ENCODE data around the gene CDKAL1. TPM values are rescaled to one million over a fixed set of nuclear protein-coding genes. Genes with fewer than 3 reads are reported as not detected.

Gene CDKAL1
- polyA plus RNA-seq, 1 donor from 2014 or later = 29.2 TPM

- no peaks in the 10 kb centered on the region for H3K27me3 Mint-ChIP-seq
- peak overlapping the region in 1 of 3 donors; percentile 23 for H3K27ac Mint-ChIP-seq
- H3K9me3 Mint-ChIP-seq = no peaks in the 10 kb centered on the region
- H3K36me3 Mint-ChIP-seq = peaks cover 8% of the 10 kb centered on the region
- H3K4me1 Mint-ChIP-seq = peaks cover 0 to 4% (median 0%) of the 10 kb centered on the region in 3 donors
- H3K4me3 Mint-ChIP-seq = no peak overlapping the region
Observed at GRCh38 chr6:20777801-20778200, 243.5 kb downstream of the CDKAL1 start.

GRCh38 chr6:20778459-20778858 lies 244.2 kb downstream of the CDKAL1 start:
- peak overlapping the region in 1 of 3 donors; percentile 37 for H3K27ac Mint-ChIP-seq
- peaks cover 10% of the 10 kb centered on the region for H3K36me3 Mint-ChIP-seq
- no peaks in the 10 kb centered on the region for H3K9me3 Mint-ChIP-seq
- H3K4me3 Mint-ChIP-seq = no peak overlapping the region
- peaks cover 0 to 4% (median 0%) of the 10 kb centered on the region in 3 donors for H3K4me1 Mint-ChIP-seq
- no peaks in the 10 kb centered on the region for H3K27me3 Mint-ChIP-seq

GRCh38 chr6:20778912-20779311 lies 244.7 kb downstream of the CDKAL1 start:
- no peak overlapping the region for H3K27ac Mint-ChIP-seq
- H3K9me3 Mint-ChIP-seq = no peaks in the 10 kb centered on the region
- peaks cover 0 to 4% (median 0%) of the 10 kb centered on the region in 3 donors for H3K4me1 Mint-ChIP-seq
- H3K27me3 Mint-ChIP-seq = no peaks in the 10 kb centered on the region
- H3K36me3 Mint-ChIP-seq = peaks cover 12% of the 10 kb centered on the region
- no peak overlapping the region for H3K4me3 Mint-ChIP-seq

- H3K27me3 Mint-ChIP-seq = no peaks in the 10 kb centered on the region
- no peaks in the 10 kb centered on the region for H3K9me3 Mint-ChIP-seq
- no peak overlapping the region for H3K27ac Mint-ChIP-seq
- H3K4me3 Mint-ChIP-seq = no peak overlapping the region
- H3K4me1 Mint-ChIP-seq = peaks cover 0 to 4% (median 1%) of the 10 kb centered on the region in 3 donors
- H3K36me3 Mint-ChIP-seq = peaks cover 20% of the 10 kb centered on the region
Observed at GRCh38 chr6:20789162-20789561, 254.9 kb downstream of the CDKAL1 start.

- Mint-ChIP-seq H3K36me3 (peaks cover 22% of the 10 kb centered on the region), H3K4me3 (no peak overlapping the region), H3K9me3 (no peaks in the 10 kb centered on the region), H3K27ac (no peak overlapping the region), H3K4me1 (peaks cover 0 to 4% (median 1%) of the 10 kb centered on the region in 3 donors), H3K27me3 (no peaks in the 10 kb centered on the region)
Observed at GRCh38 chr6:20790032-20790791, 256.0 kb downstream of the CDKAL1 start.

- H3K36me3 Mint-ChIP-seq = peaks cover 22% of the 10 kb centered on the region
Observed at GRCh38 chr6:20791074-20791473, 256.8 kb downstream of the CDKAL1 start.

GRCh38 chr6:20791944-20792343 lies 257.7 kb downstream of the CDKAL1 start:
- no peaks in the 10 kb centered on the region for H3K27me3 Mint-ChIP-seq
- no peak overlapping the region for H3K4me3 Mint-ChIP-seq
- peaks cover 0 to 4% (median 1%) of the 10 kb centered on the region in 3 donors for H3K4me1 Mint-ChIP-seq
- H3K27ac Mint-ChIP-seq = no peak overlapping the region
- peaks cover 0 to under 1% (median 0%) of the 10 kb centered on the region in 3 donors for H3K9me3 Mint-ChIP-seq
- H3K36me3 Mint-ChIP-seq = peaks cover 26% of the 10 kb centered on the region

More at GRCh38 chr6:20791074-20791473, 256.8 kb downstream of the CDKAL1 start:
- Mint-ChIP-seq H3K4me3 (no peak overlapping the region), H3K27ac (peak overlapping the region in 1 of 3 donors; percentile 18), H3K4me1 (peaks cover 0 to 4% (median 1%) of the 10 kb centered on the region in 3 donors), H3K27me3 (no peaks in the 10 kb centered on the region), H3K9me3 (no peaks in the 10 kb centered on the region)

GRCh38 chr6:20793174-20793573 lies 258.9 kb downstream of the CDKAL1 start:
- H3K9me3 Mint-ChIP-seq = peaks cover 2 to 6% (median 2%) of the 10 kb centered on the region in 3 donors
- peaks cover 30% of the 10 kb centered on the region for H3K36me3 Mint-ChIP-seq
- no peak overlapping the region for H3K27ac Mint-ChIP-seq
- peaks cover 0 to 4% (median 1%) of the 10 kb centered on the region in 3 donors for H3K4me1 Mint-ChIP-seq
- H3K27me3 Mint-ChIP-seq = no peaks in the 10 kb centered on the region
- no peak overlapping the region for H3K4me3 Mint-ChIP-seq

- Mint-ChIP-seq H3K4me1 (no peaks in the 10 kb centered on the region), H3K27ac (no peak overlapping the region), H3K9me3 (peaks cover 2 to 6% (median 2%) of the 10 kb centered on the region in 3 donors), H3K4me3 (no peak overlapping the region), H3K36me3 (peaks cover 23% of the 10 kb centered on the region), H3K27me3 (no peaks in the 10 kb centered on the region)
Observed at GRCh38 chr6:20797597-20797996, 263.3 kb downstream of the CDKAL1 start.

- peaks cover 2 to 10% (median 2%) of the 10 kb centered on the region in 3 donors for H3K9me3 Mint-ChIP-seq
- peaks cover 0 to 1% (median 0%) of the 10 kb centered on the region in 3 donors for H3K4me1 Mint-ChIP-seq
- H3K4me3 Mint-ChIP-seq = no peak overlapping the region
- H3K36me3 Mint-ChIP-seq = peaks cover 16% of the 10 kb centered on the region
- no peaks in the 10 kb centered on the region for H3K27me3 Mint-ChIP-seq
- no peak overlapping the region for H3K27ac Mint-ChIP-seq
Observed at GRCh38 chr6:20800229-20800628, 266.0 kb downstream of the CDKAL1 start.

- Mint-ChIP-seq H3K36me3 (peaks cover 17% of the 10 kb centered on the region), H3K27ac (no peak overlapping the region), H3K9me3 (peaks cover 2 to 12% (median 2%) of the 10 kb centered on the region in 3 donors), H3K27me3 (no peaks in the 10 kb centered on the region), H3K4me1 (peaks cover 0 to 1% (median 0%) of the 10 kb centered on the region in 3 donors), H3K4me3 (no peak overlapping the region)
Observed at GRCh38 chr6:20800653-20801052, 266.4 kb downstream of the CDKAL1 start.

- Mint-ChIP-seq H3K4me1 (peaks cover 0 to 1% (median 0%) of the 10 kb centered on the region in 3 donors), H3K27ac (no peak overlapping the region), H3K27me3 (no peaks in the 10 kb centered on the region), H3K9me3 (peaks cover 2 to 18% (median 8%) of the 10 kb centered on the region in 3 donors), H3K4me3 (no peak overlapping the region), H3K36me3 (peaks cover 22% of the 10 kb centered on the region)
Observed at GRCh38 chr6:20801595-20801994, 267.3 kb downstream of the CDKAL1 start.

GRCh38 chr6:20802596-20802995 lies 268.3 kb downstream of the CDKAL1 start:
- peaks cover 2 to 13% (median 6%) of the 10 kb centered on the region in 3 donors for H3K9me3 Mint-ChIP-seq
- H3K27me3 Mint-ChIP-seq = no peaks in the 10 kb centered on the region
- H3K36me3 Mint-ChIP-seq = peaks cover 16% of the 10 kb centered on the region
- H3K4me1 Mint-ChIP-seq = peaks cover 0 to 1% (median 0%) of the 10 kb centered on the region in 3 donors
- H3K27ac Mint-ChIP-seq = no peak overlapping the region
- H3K4me3 Mint-ChIP-seq = no peak overlapping the region

GRCh38 chr6:20805021-20805420 lies 270.8 kb downstream of the CDKAL1 start:
- H3K4me1 Mint-ChIP-seq = peaks cover under 1 to 6% (median 1%) of the 10 kb centered on the region in 3 donors
- H3K27ac Mint-ChIP-seq = no peak overlapping the region
- peaks cover 0 to 13% (median 6%) of the 10 kb centered on the region in 3 donors for H3K9me3 Mint-ChIP-seq
- H3K4me3 Mint-ChIP-seq = no peak overlapping the region
- no peaks in the 10 kb centered on the region for H3K27me3 Mint-ChIP-seq
- peaks cover 16% of the 10 kb centered on the region for H3K36me3 Mint-ChIP-seq

- H3K36me3 Mint-ChIP-seq = peaks cover 10% of the 10 kb centered on the region
Observed at GRCh38 chr6:20806669-20807068, 272.4 kb downstream of the CDKAL1 start.

More at GRCh38 chr6:20806669-20807068, 272.4 kb downstream of the CDKAL1 start:
- no peak overlapping the region for H3K27ac Mint-ChIP-seq
- no peaks in the 10 kb centered on the region for H3K27me3 Mint-ChIP-seq
- peaks cover 0 to 13% (median 6%) of the 10 kb centered on the region in 3 donors for H3K9me3 Mint-ChIP-seq
- H3K4me3 Mint-ChIP-seq = no peak overlapping the region
- H3K4me1 Mint-ChIP-seq = peaks cover 1 to 11% (median 2%) of the 10 kb centered on the region in 3 donors
